Tibial artery (tissue), 4 donors: ENCODE results near the gene NDUFAF8.

Experiments
- DNase-seq, 2 donors: peaks; one replicate each; pipeline ENCODE4 v3.0.0-alpha.2; 2019
- H3K27ac ChIP-seq, 2 donors: fragments of 200-600 bp; sonication (generic) in 1 of 2; 1 replicate in 1 of 2; 2 replicates in 1 of 2; pipeline ENCODE4 v1.5.1; 2018 to 2019; ENCODE audit warnings: mild to moderate bottlenecking in 1 of 2
- H3K27me3 ChIP-seq, 2 donors: fragments of 200-600 bp; sonication (generic) in 1 of 2; one replicate each; pipeline versions ENCODE4 v1.5.1 to v1.6.0; 2016 to 2019
- H3K36me3 ChIP-seq, 3 donors: fragments of 200-600 bp; sonication (generic) in 2 of 3; one replicate each; pipeline ENCODE4 v1.5.1; 2016 to 2019; ENCODE audit warnings: mild to moderate bottlenecking in 2 of 3
- H3K4me1 ChIP-seq, 4 donors: fragments of 200-600 bp; sonication (generic) in 2 of 4; 1 replicate in 3 of 4; 2 replicates in 1 of 4; pipeline ENCODE4 v1.5.1; 2016 to 2019
- H3K4me3 ChIP-seq, 2 donors: fragments of 200-600 bp; sonication (generic) in 1 of 2; 1 replicate in 1 of 2; 2 replicates in 1 of 2; pipeline ENCODE4 v1.5.1; 2018 to 2019; ENCODE audit warnings: mild to moderate bottlenecking in 2 of 2
- H3K9me3 ChIP-seq, 3 donors: fragments of 200-600 bp; sonication (generic) in 1 of 3; one replicate each; pipeline ENCODE4 v1.5.1; 2016 to 2019
- CTCF ChIP-seq, 2 experiments: fragments of 200-600 bp in 1 of 2; fragments of 450-650 bp in 1 of 2; IDR thresholded peaks; one replicate each; pipeline ENCODE4 v1.5.1; 2017 to 2019; ENCODE audit warnings: antibody characterized with exemption in 2 of 2, mild to moderate bottlenecking in 1 of 2, moderate library complexity in 1 of 2
- intact Hi-C: fragments of 100-400 bp; cut with DNase I; formaldehyde crosslinking; loops from one replicate; pipeline ENCODE4 v1.15.0; 2023; ENCODE audit warnings: low total_unique reads

NDUFAF8 gene

GRCh38 chr17:81251094-81251708 is 12.1 kb downstream of the NDUFAF8 start:
- Histone ChIP-seq H3K27me3 (no peaks in the 10 kb centered on the region), H3K9me3 (no peaks in the 10 kb centered on the region), H3K36me3 (peaks cover 21 to 52% (median 43%) of the 10 kb centered on the region in 3 donors), H3K4me3 (no peak overlapping the region), H3K27ac (no peak overlapping the region), H3K4me1 (peaks cover 0 to 16% (median 13%) of the 10 kb centered on the region in 4 donors)
- no peak for TF ChIP-seq CTCF (IDR thresholded peaks at IDR 0.05)
- no peak for DNase-seq
- intact Hi-C loops = loop anchor here (5.0 kb wide), 2 partner anchors 231 to 351 kb away; no protein-coding TSS in a partner anchor

- Histone ChIP-seq H3K4me3 (no peak overlapping the region), H3K27ac (no peak overlapping the region), H3K4me1 (peaks cover 0 to 16% (median 13%) of the 10 kb centered on the region in 4 donors), H3K9me3 (no peaks in the 10 kb centered on the region), H3K27me3 (no peaks in the 10 kb centered on the region), H3K36me3 (peaks cover 21 to 53% (median 42%) of the 10 kb centered on the region in 3 donors)
- no peak for TF ChIP-seq CTCF (IDR thresholded peaks at IDR 0.05)
- no peak for DNase-seq
- intact Hi-C loops = loop anchor here (5.0 kb wide), 2 partner anchors 230 to 350 kb away; no protein-coding TSS in a partner anchor
Observed at GRCh38 chr17:81251709-81252301, 12.7 kb downstream of the NDUFAF8 start.

- no peak for TF ChIP-seq CTCF (IDR thresholded peaks at IDR 0.05)
- Histone ChIP-seq H3K4me3 (no peak overlapping the region), H3K36me3 (peaks cover 21 to 59% (median 36%) of the 10 kb centered on the region in 3 donors), H3K4me1 (peaks cover 0 to 16% (median 13%) of the 10 kb centered on the region in 4 donors), H3K27me3 (no peaks in the 10 kb centered on the region), H3K9me3 (no peaks in the 10 kb centered on the region), H3K27ac (no peak overlapping the region)
- intact Hi-C loops = loop anchor here (5.0 kb wide), 2 partner anchors 230 to 350 kb away; no protein-coding TSS in a partner anchor
- DNase-seq = no peak
Observed at GRCh38 chr17:81252326-81252986, 13.3 kb downstream of the NDUFAF8 start.

- Histone ChIP-seq H3K4me1 (peaks cover 0 to 16% (median 13%) of the 10 kb centered on the region in 4 donors), H3K27ac (no peak overlapping the region), H3K9me3 (no peaks in the 10 kb centered on the region), H3K27me3 (no peaks in the 10 kb centered on the region), H3K4me3 (no peak overlapping the region), H3K36me3 (peaks cover 21 to 64% (median 38%) of the 10 kb centered on the region in 3 donors)
- no peak for TF ChIP-seq CTCF (IDR thresholded peaks at IDR 0.05)
- intact Hi-C loops = loop anchor here (5.0 kb wide), 2 partner anchors 229 to 349 kb away; no protein-coding TSS in a partner anchor
- no peak for DNase-seq
Observed at GRCh38 chr17:81252987-81253329, 13.8 kb downstream of the NDUFAF8 start.

GRCh38 chr17:81253358-81254131 is 14.4 kb downstream of the NDUFAF8 start:
- Histone ChIP-seq H3K36me3 (peaks cover 21 to 65% (median 44%) of the 10 kb centered on the region in 3 donors), H3K27ac (no peak overlapping the region), H3K4me3 (no peak overlapping the region), H3K27me3 (no peaks in the 10 kb centered on the region), H3K4me1 (peaks cover 0 to 16% (median 13%) of the 10 kb centered on the region in 4 donors), H3K9me3 (no peaks in the 10 kb centered on the region)
- no peak for DNase-seq
- intact Hi-C loops = loop anchor here (5.0 kb wide), 2 partner anchors 229 to 349 kb away; no protein-coding TSS in a partner anchor
- TF ChIP-seq CTCF (IDR thresholded peaks at IDR 0.05) = peak; percentile 82 to 92
